ENCODE results near the gene ROCK2. TPM values are rescaled to one million over a fixed set of nuclear protein-coding genes. Genes with fewer than 3 reads are reported as not detected.
"Not testable (repeated sequence)": the region's sequence is repeated elsewhere in the genome, so short reads cannot be mapped to it uniquely, and the experiment has no call there.

The ROCK2 gene
- polyA plus RNA-seq, 2 of the 4 experiments (the other 2 are of a cell fraction) = 34.0 to 38.7 TPM

- H3K4me2 ChIP-seq; FAIRE-seq; H3K4me3 ChIP-seq; H3K9me3 ChIP-seq; DNase-seq (ENCODE audit: low read depth in 1 of 2, low spot score in 1 of 2); H3K27ac ChIP-seq; ATAC-seq; POLR2A ChIA-PET: not testable (repeated sequence)
- WGBS (ENCODE audit: missing lambda C conversion rate) = 81% methylated on average over 4 of the region's 4 CpGs
- CTCF ChIA-PET = interaction anchor here (0.9 to 2.4 kb wide), 2 partner anchors 120 to 435 kb away, joined by 3 to 6 read pairs; a partner anchor contains a TSS
- peaks cover 28% of the 10 kb centered on the region for H3K4me1 ChIP-seq
- peak; percentile 48; the same call in 1 of the 2 replicates for TF ChIP-seq KDM1A (IDR thresholded peaks at IDR 0.05; ENCODE audit: low read depth)
Observed at GRCh38 chr2:11252458-11252857, 92.0 kb downstream of the ROCK2 start.

- FAIRE-seq = no peak
- no peak for DNase-seq (ENCODE audit: low read depth in 1 of 2, low spot score in 1 of 2)
- Histone ChIP-seq H3K4me2 (peak overlapping the region; percentile 9; the same call in 1 of the 3 replicates), H3K9me3 (no peaks in the 10 kb centered on the region), H3K4me3 (no peak overlapping the region), H3K27ac (no peak overlapping the region), H3K4me1 (peaks cover 36% of the 10 kb centered on the region)
- ChIA-PET POLR2A (no interaction called here), CTCF (interaction anchor here (1.0 to 2.4 kb wide), 5 partner anchors 10 to 118 kb away, joined by 3 to 9 read pairs (median 4); partner anchors contain the start of gene ROCK2)
- WGBS (ENCODE audit: missing lambda C conversion rate) = 85% methylated on average over 4 of the region's 4 CpGs
- no peak for TF ChIP-seq BHLHE40 (IDR thresholded peaks at IDR 0.05; ENCODE audit: low read depth, low read length)
- TF ChIP-seq MYC (IDR thresholded peaks at IDR 0.05; ENCODE audit: borderline replicate concordance, low read length) = no peak
- peak; percentile 10 to 31; a peak in 3 of 6 replicates for ATAC-seq
Observed at GRCh38 chr2:11250400-11251196, 93.8 kb downstream of the ROCK2 start.

- FAIRE-seq (peak; percentile 28), ATAC-seq (no peak), DNase-seq (ENCODE audit: low read depth in 1 of 2, low spot score in 1 of 2) (no peak)
- Histone ChIP-seq H3K9me3 (no peaks in the 10 kb centered on the region), H3K27ac (no peak overlapping the region), H3K4me2 (0 out of 3 replicates have a peak overlapping the region, but pooled peaks have one; percentile 8), H3K4me1 (peaks cover 31% of the 10 kb centered on the region), H3K4me3 (no peak overlapping the region)
- WGBS (ENCODE audit: missing lambda C conversion rate) = 73% methylated on average over 1 of the region's 1 CpG
- TF ChIP-seq ESRRA (IDR thresholded peaks at IDR 0.05; ENCODE audit: borderline replicate concordance, low read length) (no peak), HOXB5 (CRISPR knock-in tag; IDR thresholded peaks at IDR 0.05) (0 out of 2 replicates have a peak, but pooled peaks have one; percentile 52)
- POLR2A ChIA-PET = no interaction called here
- CTCF ChIA-PET = no interaction called here
Observed at GRCh38 chr2:11245322-11245721, 99.1 kb downstream of the ROCK2 start.

GRCh38 chr2:11244091-11244826 lies 100.2 kb downstream of the ROCK2 start:
- POLR2A ChIA-PET = no interaction called here

More at GRCh38 chr2:11244091-11244826, 100.2 kb downstream of the ROCK2 start:
- FAIRE-seq (no peak), DNase-seq (ENCODE audit: low read depth in 1 of 2, low spot score in 1 of 2) (no peak), ATAC-seq (no peak)
- H3K4me1 ChIP-seq = peaks cover 38% of the 10 kb centered on the region
- CTCF ChIA-PET = interaction anchor here (0.7 to 1.3 kb wide), 2 partner anchors 9 to 168 kb away, joined by 3 read pairs; no protein-coding TSS in a partner anchor
- peak overlapping the region; percentile 32; the same call in 2 of the 3 replicates for H3K4me2 ChIP-seq
- 61% methylated on average over 1 of the region's 1 CpG for WGBS (ENCODE audit: missing lambda C conversion rate)
- H3K9me3 ChIP-seq = no peaks in the 10 kb centered on the region
- peak overlapping the region in 1 of 2 experiments; percentile 36; a peak in 1 of 6 replicates for H3K27ac ChIP-seq
- TF ChIP-seq JUN (IDR thresholded peaks at IDR 0.05) (no peak), E2F6 (IDR thresholded peaks at IDR 0.05; ENCODE audit: borderline replicate concordance, low read depth) (no peak), EHMT2 (IDR thresholded peaks at IDR 0.05; ENCODE audit: low read depth) (no peak), BCL3 (IDR thresholded peaks at IDR 0.05) (no peak), EHF (CRISPR knock-in tag; IDR thresholded peaks at IDR 0.05) (no peak), GATA3 (IDR thresholded peaks at IDR 0.05; ENCODE audit: borderline replicate concordance) (no peak), NFE2L2 (conservative IDR thresholded peaks at IDR 0.05; ENCODE audit: low read length) (no peak), MAZ (IDR thresholded peaks at IDR 0.05; ENCODE audit: borderline replicate concordance, low read depth, low read length) (no peak), USF2 (IDR thresholded peaks at IDR 0.05) (no peak), FOSL2 (IDR thresholded peaks at IDR 0.05) (no peak), FOSL2 (CRISPR knock-in tag; IDR thresholded peaks at IDR 0.05) (no peak), CHD4 (IDR thresholded peaks at IDR 0.05; ENCODE audit: borderline replicate concordance) (no peak), CHD2 (IDR thresholded peaks at IDR 0.05; ENCODE audit: low read length, partially characterized antibody) (no peak)
- TF ChIP-seq, protein P1, sequence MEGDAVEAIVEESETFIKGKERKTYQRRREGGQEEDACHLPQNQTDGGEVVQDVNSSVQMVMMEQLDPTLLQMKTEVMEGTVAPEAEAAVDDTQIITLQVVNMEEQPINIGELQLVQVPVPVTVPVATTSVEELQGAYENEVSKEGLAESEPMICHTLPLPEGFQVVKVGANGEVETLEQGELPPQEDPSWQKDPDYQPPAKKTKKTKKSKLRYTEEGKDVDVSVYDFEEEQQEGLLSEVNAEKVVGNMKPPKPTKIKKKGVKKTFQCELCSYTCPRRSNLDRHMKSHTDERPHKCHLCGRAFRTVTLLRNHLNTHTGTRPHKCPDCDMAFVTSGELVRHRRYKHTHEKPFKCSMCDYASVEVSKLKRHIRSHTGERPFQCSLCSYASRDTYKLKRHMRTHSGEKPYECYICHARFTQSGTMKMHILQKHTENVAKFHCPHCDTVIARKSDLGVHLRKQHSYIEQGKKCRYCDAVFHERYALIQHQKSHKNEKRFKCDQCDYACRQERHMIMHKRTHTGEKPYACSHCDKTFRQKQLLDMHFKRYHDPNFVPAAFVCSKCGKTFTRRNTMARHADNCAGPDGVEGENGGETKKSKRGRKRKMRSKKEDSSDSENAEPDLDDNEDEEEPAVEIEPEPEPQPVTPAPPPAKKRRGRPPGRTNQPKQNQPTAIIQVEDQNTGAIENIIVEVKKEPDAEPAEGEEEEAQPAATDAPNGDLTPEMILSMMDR (IDR thresholded peaks at IDR 0.05) = no peak
- no peak overlapping the region for H3K4me3 ChIP-seq
